Measurements from ENCODE around the gene DECR2. TPM values are rescaled to one million over a fixed set of nuclear protein-coding genes. Genes with fewer than 3 reads are reported as not detected.
A peak's percentile ranks its signal among the peaks of the same experiment; 100 is the strongest.

The DECR2 gene
- total and polyA plus RNA-seq, 2 donors = 4.5 to 14.2 TPM

GRCh38 chr16:444027-444426 is 42.3 kb downstream of the DECR2 start:
- no peak for DNase-seq (ENCODE audit: low read depth in 6 of 9, low spot score in 9 of 9)

GRCh38 chr16:445566-445965 is 43.9 kb downstream of the DECR2 start:
- Histone ChIP-seq H3K36me3 (ENCODE audit: control insufficient read depth in 2 of 2, insufficient read depth in 2 of 2, low read length in 1 of 2) (no peaks in the 10 kb centered on the region), H3K4me3 (ENCODE audit: low read length in 2 of 2) (no peak overlapping the region), H3K27me3 (ENCODE audit: control insufficient read depth in 2 of 2, insufficient read depth in 1 of 2, low read length in 1 of 2) (no peaks in the 10 kb centered on the region), H3K27ac (ENCODE audit: low read depth in 1 of 2, low read length in 1 of 2) (no peak overlapping the region), H3K4me1 (ENCODE audit: control insufficient read depth in 2 of 2, insufficient read depth in 2 of 2, low read length in 2 of 2) (peaks cover 0 to 3% of the 10 kb centered on the region in 2 donors), H3K9me3 (ENCODE audit: control insufficient read depth in 2 of 2, insufficient read depth in 1 of 2, low read length in 1 of 2) (no peaks in the 10 kb centered on the region)
- WGBS = 93% methylated on average over 4 of the region's 4 CpGs
- DNase-seq (ENCODE audit: low read depth in 6 of 9, low spot score in 9 of 9) = no peak

More at GRCh38 chr16:444027-444426, 42.3 kb downstream of the DECR2 start:
- Histone ChIP-seq H3K4me3 (ENCODE audit: low read length in 2 of 2) (no peak overlapping the region), H3K36me3 (ENCODE audit: control insufficient read depth in 2 of 2, insufficient read depth in 2 of 2, low read length in 1 of 2) (peaks cover 0 to 4% of the 10 kb centered on the region in 2 donors), H3K9me3 (ENCODE audit: control insufficient read depth in 2 of 2, insufficient read depth in 1 of 2, low read length in 1 of 2) (no peaks in the 10 kb centered on the region), H3K4me1 (ENCODE audit: control insufficient read depth in 2 of 2, insufficient read depth in 2 of 2, low read length in 2 of 2) (no peaks in the 10 kb centered on the region), H3K27ac (ENCODE audit: low read depth in 1 of 2, low read length in 1 of 2) (no peak overlapping the region), H3K27me3 (ENCODE audit: control insufficient read depth in 2 of 2, insufficient read depth in 1 of 2, low read length in 1 of 2) (no peaks in the 10 kb centered on the region)
- 96% methylated on average over 10 of the region's 10 CpGs for WGBS

GRCh38 chr16:450385-450784 is 48.7 kb downstream of the DECR2 start:
- Histone ChIP-seq H3K4me1 (ENCODE audit: control insufficient read depth in 2 of 2, insufficient read depth in 2 of 2, low read length in 2 of 2) (peaks cover 0 to 6% of the 10 kb centered on the region in 2 donors), H3K4me3 (ENCODE audit: low read length in 2 of 2) (no peak overlapping the region), H3K27me3 (ENCODE audit: control insufficient read depth in 2 of 2, insufficient read depth in 1 of 2, low read length in 1 of 2) (no peaks in the 10 kb centered on the region), H3K36me3 (ENCODE audit: control insufficient read depth in 2 of 2, insufficient read depth in 2 of 2, low read length in 1 of 2) (no peaks in the 10 kb centered on the region), H3K27ac (ENCODE audit: low read depth in 1 of 2, low read length in 1 of 2) (no peak overlapping the region), H3K9me3 (ENCODE audit: control insufficient read depth in 2 of 2, insufficient read depth in 1 of 2, low read length in 1 of 2) (no peaks in the 10 kb centered on the region)
- WGBS = 95% methylated on average over 8 of the region's 8 CpGs
- no peak for DNase-seq (ENCODE audit: low read depth in 6 of 9, low spot score in 9 of 9)

GRCh38 chr16:450785-451512 is 49.3 kb downstream of the DECR2 start:
- 79% methylated on average over 14 of the region's 14 CpGs for WGBS
- no peaks in the 10 kb centered on the region for H3K9me3 ChIP-seq (ENCODE audit: control insufficient read depth in 2 of 2, insufficient read depth in 1 of 2, low read length in 1 of 2)
- H3K4me1 ChIP-seq (ENCODE audit: control insufficient read depth in 2 of 2, insufficient read depth in 2 of 2, low read length in 2 of 2) = peaks cover 0 to 6% of the 10 kb centered on the region in 2 donors
- H3K27ac ChIP-seq (ENCODE audit: low read depth in 1 of 2, low read length in 1 of 2) = peak overlapping the region in 1 of 2 donors; percentile 31
- DNase-seq (ENCODE audit: low read depth in 6 of 9, low spot score in 9 of 9) = no peak
- no peaks in the 10 kb centered on the region for H3K27me3 ChIP-seq (ENCODE audit: control insufficient read depth in 2 of 2, insufficient read depth in 1 of 2, low read length in 1 of 2)
- no peak overlapping the region for H3K4me3 ChIP-seq (ENCODE audit: low read length in 2 of 2)
- H3K36me3 ChIP-seq (ENCODE audit: control insufficient read depth in 2 of 2, insufficient read depth in 2 of 2, low read length in 1 of 2) = no peaks in the 10 kb centered on the region

- WGBS = 85% methylated on average over 13 of the region's 13 CpGs
- Histone ChIP-seq H3K9me3 (ENCODE audit: control insufficient read depth in 2 of 2, insufficient read depth in 1 of 2, low read length in 1 of 2) (no peaks in the 10 kb centered on the region), H3K27ac (ENCODE audit: low read depth in 1 of 2, low read length in 1 of 2) (peak overlapping the region; percentile 2 to 18), H3K4me1 (ENCODE audit: control insufficient read depth in 2 of 2, insufficient read depth in 2 of 2, low read length in 2 of 2) (peaks cover 0 to 12% of the 10 kb centered on the region in 2 donors), H3K27me3 (ENCODE audit: control insufficient read depth in 2 of 2, insufficient read depth in 1 of 2, low read length in 1 of 2) (no peaks in the 10 kb centered on the region), H3K4me3 (ENCODE audit: low read length in 2 of 2) (no peak overlapping the region), H3K36me3 (ENCODE audit: control insufficient read depth in 2 of 2, insufficient read depth in 2 of 2, low read length in 1 of 2) (no peaks in the 10 kb centered on the region)
- DNase-seq (ENCODE audit: low read depth in 6 of 9, low spot score in 9 of 9) = no peak
These were observed 52.8 kb downstream of the DECR2 start for GRCh38 chr16:454397-454940.

DNA sequence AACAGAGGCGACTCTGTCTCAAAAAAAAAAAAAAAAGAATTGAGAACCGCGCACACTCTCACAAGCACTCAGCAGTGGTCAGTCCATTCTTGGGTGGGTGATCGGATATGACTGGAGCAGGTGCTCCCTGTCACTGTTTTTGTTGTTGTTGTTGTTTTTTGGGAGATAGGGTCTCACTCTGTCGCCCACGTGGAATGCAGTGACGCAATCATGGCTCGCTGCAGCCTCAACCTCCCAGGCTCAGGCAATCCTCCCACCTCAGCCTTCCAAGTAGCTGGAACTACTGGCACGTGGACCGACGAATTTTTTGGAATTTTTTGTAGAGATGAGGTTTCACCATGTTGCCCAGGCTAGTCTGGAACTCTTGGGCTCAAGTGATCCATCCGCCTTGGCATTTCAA is 53.8 kb downstream of the DECR2 start:
- no peaks in the 10 kb centered on the region for H3K36me3 ChIP-seq (ENCODE audit: control insufficient read depth in 2 of 2, insufficient read depth in 2 of 2, low read length in 1 of 2)

DNA sequence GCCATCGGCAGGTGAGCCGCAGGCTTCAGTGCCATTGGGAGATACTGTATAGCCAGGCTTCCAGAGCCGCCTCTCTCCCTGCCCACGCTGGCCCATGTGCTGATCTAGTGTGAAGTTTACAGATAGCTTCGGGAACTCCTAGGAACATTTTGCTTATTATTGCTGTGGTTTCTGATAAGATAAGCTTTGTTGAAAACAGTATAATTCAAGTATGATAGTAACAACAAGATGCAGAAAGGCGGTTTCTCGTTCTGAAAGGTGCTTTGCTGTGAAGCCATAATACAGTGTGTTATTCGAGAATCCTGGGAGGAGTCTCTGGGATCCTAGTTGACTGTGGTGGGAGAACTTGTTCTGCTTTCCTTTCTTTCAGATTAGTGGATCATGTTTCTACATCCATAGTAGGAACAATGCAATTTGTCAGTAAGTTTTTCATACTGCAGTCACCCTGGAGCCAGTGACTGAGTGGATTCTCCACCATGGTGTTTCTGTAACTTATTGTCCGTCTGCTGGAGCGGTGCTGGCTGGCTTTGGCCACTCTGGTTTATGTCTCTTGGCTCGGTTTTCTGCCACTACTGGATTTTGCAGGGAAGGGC is 55.3 kb downstream of the DECR2 start:
- DNase-seq (ENCODE audit: low read depth in 6 of 9, low spot score in 9 of 9) = no peak
- no peaks in the 10 kb centered on the region for H3K9me3 ChIP-seq (ENCODE audit: control insufficient read depth in 2 of 2, insufficient read depth in 1 of 2, low read length in 1 of 2)
- H3K4me3 ChIP-seq (ENCODE audit: low read length in 2 of 2) = no peak overlapping the region
- H3K4me1 ChIP-seq (ENCODE audit: control insufficient read depth in 2 of 2, insufficient read depth in 2 of 2, low read length in 2 of 2) = peaks cover 0 to 9% of the 10 kb centered on the region in 2 donors
- no peaks in the 10 kb centered on the region for H3K27me3 ChIP-seq (ENCODE audit: control insufficient read depth in 2 of 2, insufficient read depth in 1 of 2, low read length in 1 of 2)
- H3K27ac ChIP-seq (ENCODE audit: low read depth in 1 of 2, low read length in 1 of 2) = peak overlapping the region; percentile 17 to 31
- 92% methylated on average over 11 of the region's 11 CpGs for WGBS
- H3K36me3 ChIP-seq (ENCODE audit: control insufficient read depth in 2 of 2, insufficient read depth in 2 of 2, low read length in 1 of 2) = peaks cover 2 to 12% of the 10 kb centered on the region in 2 donors

More for the DNA sequence above, 53.8 kb downstream of the DECR2 start:
- Histone ChIP-seq H3K27ac (ENCODE audit: low read depth in 1 of 2, low read length in 1 of 2) (no peak overlapping the region), H3K4me3 (ENCODE audit: low read length in 2 of 2) (no peak overlapping the region), H3K4me1 (ENCODE audit: control insufficient read depth in 2 of 2, insufficient read depth in 2 of 2, low read length in 2 of 2) (peaks cover 0 to 9% of the 10 kb centered on the region in 2 donors), H3K27me3 (ENCODE audit: control insufficient read depth in 2 of 2, insufficient read depth in 1 of 2, low read length in 1 of 2) (no peaks in the 10 kb centered on the region), H3K9me3 (ENCODE audit: control insufficient read depth in 2 of 2, insufficient read depth in 1 of 2, low read length in 1 of 2) (no peaks in the 10 kb centered on the region)
- DNase-seq (ENCODE audit: low read depth in 6 of 9, low spot score in 9 of 9) = no peak
- 96% methylated on average over 12 of the region's 12 CpGs for WGBS

DNA sequence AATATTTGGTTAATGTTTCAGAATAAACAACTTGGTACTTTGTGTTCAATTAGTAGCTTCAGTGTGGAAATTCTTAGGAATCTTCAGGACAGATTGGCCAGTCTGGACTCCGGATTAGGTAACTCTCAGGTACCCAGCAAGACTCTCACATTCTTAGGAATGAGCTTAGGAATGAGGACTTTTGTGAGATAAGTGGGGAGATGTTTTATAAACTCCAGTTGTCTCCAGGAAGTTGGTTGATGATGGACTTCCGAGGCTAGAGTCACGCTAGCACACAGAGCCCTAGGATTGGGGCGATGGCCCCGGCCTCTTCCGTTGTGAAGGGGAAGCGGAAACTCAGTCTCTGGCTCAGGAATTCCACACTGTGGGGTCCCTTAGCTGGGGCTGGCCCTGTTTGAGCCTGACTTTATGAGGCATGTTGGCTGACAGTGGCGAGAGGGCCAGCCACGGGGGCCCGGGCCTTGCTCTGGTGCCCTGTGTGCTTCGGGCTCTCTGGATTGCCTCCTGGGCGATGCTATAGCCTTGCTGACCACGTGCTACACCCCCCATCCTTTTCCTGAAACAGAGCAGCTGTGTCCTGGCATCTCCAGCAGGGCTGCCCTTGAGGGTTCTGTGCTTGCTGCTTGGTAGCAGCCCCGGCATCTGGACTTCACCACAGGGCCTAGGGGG is 56.2 kb downstream of the DECR2 start:
- Histone ChIP-seq H3K4me1 (ENCODE audit: control insufficient read depth in 2 of 2, insufficient read depth in 2 of 2, low read length in 2 of 2) (peaks cover 0 to 9% of the 10 kb centered on the region in 2 donors), H3K4me3 (ENCODE audit: low read length in 2 of 2) (no peak overlapping the region), H3K27ac (ENCODE audit: low read depth in 1 of 2, low read length in 1 of 2) (peak overlapping the region in 1 of 2 donors; percentile 8), H3K9me3 (ENCODE audit: control insufficient read depth in 2 of 2, insufficient read depth in 1 of 2, low read length in 1 of 2) (no peaks in the 10 kb centered on the region), H3K36me3 (ENCODE audit: control insufficient read depth in 2 of 2, insufficient read depth in 2 of 2, low read length in 1 of 2) (peaks cover 3 to 21% of the 10 kb centered on the region in 2 donors), H3K27me3 (ENCODE audit: control insufficient read depth in 2 of 2, insufficient read depth in 1 of 2, low read length in 1 of 2) (no peaks in the 10 kb centered on the region)
- DNase-seq (ENCODE audit: low read depth in 6 of 9, low spot score in 9 of 9) = no peak
- WGBS = 90% methylated on average over 14 of the region's 14 CpGs

- H3K27me3 ChIP-seq (ENCODE audit: control insufficient read depth in 2 of 2, insufficient read depth in 1 of 2, low read length in 1 of 2) = no peaks in the 10 kb centered on the region
- DNase-seq (ENCODE audit: low read depth in 6 of 9, low spot score in 9 of 9) = no peak
- peaks cover 3 to 21% of the 10 kb centered on the region in 2 donors for H3K36me3 ChIP-seq (ENCODE audit: control insufficient read depth in 2 of 2, insufficient read depth in 2 of 2, low read length in 1 of 2)
- no peaks in the 10 kb centered on the region for H3K9me3 ChIP-seq (ENCODE audit: control insufficient read depth in 2 of 2, insufficient read depth in 1 of 2, low read length in 1 of 2)
- H3K4me3 ChIP-seq (ENCODE audit: low read length in 2 of 2) = no peak overlapping the region
- peaks cover 0 to 5% of the 10 kb centered on the region in 2 donors for H3K4me1 ChIP-seq (ENCODE audit: control insufficient read depth in 2 of 2, insufficient read depth in 2 of 2, low read length in 2 of 2)
- 95% methylated on average over 7 of the region's 7 CpGs for WGBS
- no peak overlapping the region for H3K27ac ChIP-seq (ENCODE audit: low read depth in 1 of 2, low read length in 1 of 2)
These were observed 58.1 kb downstream of the DECR2 start for GRCh38 chr16:459761-460160.

Data from thymus (tissue), 11 donors.